Activated CD4-positive, alpha-beta T cell treated with anti-CD3 and anti-CD28 coated beads, Interleukin-2, amount 50 U/mL, for 24 hours (primary cell): ENCODE measurements around the gene RPS19BP1.
"Not testable (repeated sequence)": the region's sequence is repeated elsewhere in the genome, so short reads cannot be mapped to it uniquely, and the experiment has no call there.

Source experiments
- DNase-seq, 2 donors: peaks; one replicate each; pipeline ENCODE4 v3.0.0-alpha.2; 2020; ENCODE audit warnings: low read depth in 1 of 2, low spot score in 1 of 2

Gene RPS19BP1

GRCh38 chr22:39528681-39529486 is 3.7 kb downstream of the RPS19BP1 start:
- peak; percentile 81 to 88 for DNase-seq

- no peak for DNase-seq
These were observed 4.4 kb downstream of the RPS19BP1 start for GRCh38 chr22:39528080-39528661.

- no peak for DNase-seq
These were observed 5.0 kb downstream of the RPS19BP1 start for GRCh38 chr22:39527481-39527961.

GRCh38 chr22:39526736-39527171 is 5.8 kb downstream of the RPS19BP1 start:
- no peak for DNase-seq

- no peak for DNase-seq
These were observed 6.9 kb downstream of the RPS19BP1 start for GRCh38 chr22:39525658-39525975.

- no peak for DNase-seq
These were observed 7.5 kb downstream of the RPS19BP1 start for GRCh38 chr22:39524753-39525657.

- DNase-seq = no peak
These were observed 8.3 kb downstream of the RPS19BP1 start for GRCh38 chr22:39524089-39524752.

GRCh38 chr22:39522567-39523300 is 9.8 kb downstream of the RPS19BP1 start:
- DNase-seq = no peak

- not testable (repeated sequence) for DNase-seq
These were observed 10.5 kb downstream of the RPS19BP1 start for GRCh38 chr22:39522091-39522490.

GRCh38 chr22:39521106-39521885 is 11.3 kb downstream of the RPS19BP1 start:
- DNase-seq = not testable (repeated sequence)

- DNase-seq = peak; percentile 88 to 93
These were observed 12.1 kb downstream of the RPS19BP1 start, which contains the start of gene ATF4 for GRCh38 chr22:39520226-39521105. ATF4 (plus strand) TSS chr22:39520562; CDS start chr22:39521446, 884 bp downstream.

- peak in 1 of 2 donors; percentile 96 for DNase-seq
These were observed 12.8 kb downstream of the RPS19BP1 start for GRCh38 chr22:39519681-39520225.

GRCh38 chr22:39518996-39519680 is 13.4 kb downstream of the RPS19BP1 start:
- DNase-seq = no peak

- no peak for DNase-seq
These were observed 14.3 kb downstream of the RPS19BP1 start for GRCh38 chr22:39518144-39518786.

GRCh38 chr22:39517470-39517869 is 15.1 kb downstream of the RPS19BP1 start:
- no peak for DNase-seq

GRCh38 chr22:39515266-39516050 is 17.1 kb downstream of the RPS19BP1 start:
- no peak for DNase-seq
